HepG2 (cell line): ENCODE measurements around the gene ACSL3. TPM values are rescaled to one million over a fixed set of nuclear protein-coding genes. Genes with fewer than 3 reads are reported as not detected.
A peak's percentile ranks its signal among the peaks of the same experiment; 100 is the strongest.

Experiments
- ATAC-seq: fragments of 200-7000 bp; cut with Tn5 transposase; 3 replicates; pipeline ENCODE4 v1.9.1; 2020; ENCODE audit warnings: mild to moderate bottlenecking, moderate library complexity
- BruUV-seq: library from RNA; stranded (reverse); fragments of 400-500 nt; replicated peaks from 2 replicates; lab custom pipeline; 2021; lab: Mats Ljungman, UMichigan
- CTCF ChIA-PET: fragments of 300-600 bp; formaldehyde crosslinking; extraction: SDS; loops from one replicate; lab custom pipeline; 2021; ENCODE audit warnings: low total read pairs, inconsistent platforms, low intra/inter-chr PET ratio; lab: Yijun Ruan, JAX
- POLR2A ChIA-PET: fragments of 350-600 bp; sonication (Branson Sonifier 250); formaldehyde crosslinking; loops from one replicate; lab custom pipeline; 2020; ENCODE audit warnings: antibody characterized with exemption, inconsistent platforms; lab: Yijun Ruan, JAX
- DNase-seq: peaks from one replicate; pipeline ENCODE4 v3.0.0-alpha.2; 2015; ENCODE audit warnings: low spot score
- FAIRE-seq: peaks from 3 replicates; lab custom pipeline; 2011; peaks lifted over from hg19 to GRCh38; lab: Jason Lieb, UNC
- H2AFZ ChIP-seq: one replicate; pipeline ENCODE4 v1.6.1; 2011; ENCODE audit warnings: low read length, inconsistent platforms
- H3K27ac ChIP-seq: fragments of 300-600 bp; 3 replicates; pipeline ENCODE4 v1.8.0; 2011; ENCODE audit warnings: mixed run types, mild to moderate bottlenecking, mixed read lengths, low read length, inconsistent platforms; ENCODE audit not compliant: insufficient read depth; ENCODE audit errors: extremely low read length
- H3K27me3 ChIP-seq, 2 experiments: fragments of 200-600 bp in 1 of 2; 2 replicates in 1 of 2; 3 replicates in 1 of 2; pipeline versions ENCODE4 v1.6.0 to v1.8.0; 2011; ENCODE audit warnings: low read length in 2 of 2, mild to moderate bottlenecking in 2 of 2, moderate library complexity in 2 of 2, inconsistent platforms in 1 of 2; ENCODE audit not compliant: insufficient read depth in 2 of 2, control insufficient read depth in 1 of 2
- H3K36me3 ChIP-seq, 2 experiments: fragments of 200-600 bp in 1 of 2; replicated peaks in 1 of 2; 2 replicates in 1 of 2; 3 replicates in 1 of 2; pipeline versions ENCODE4 v1.5.1 to v1.8.0; 2011; ENCODE audit warnings: low read length in 2 of 2, inconsistent platforms in 1 of 2; ENCODE audit not compliant: insufficient read depth in 2 of 2, control insufficient read depth in 1 of 2
- H3K4me1 ChIP-seq: 2 replicates; pipeline ENCODE4 v1.5.1; 2012; ENCODE audit warnings: low read length, inconsistent platforms; ENCODE audit not compliant: insufficient read depth
- H3K4me2 ChIP-seq: 2 replicates; pipeline ENCODE4 v1.6.0; 2011; ENCODE audit warnings: low read depth, low read length, inconsistent platforms
- H3K4me3 ChIP-seq, 3 experiments: fragments of 200-600 bp in 1 of 3; sonication (generic), shearing (Covaris generic) in 1 of 3; replicated peaks in 1 of 3; 2 replicates each; pipeline ENCODE4 v1.5.1; 2011 to 2016; ENCODE audit warnings: low read length in 3 of 3, inconsistent platforms in 2 of 3, low read depth in 2 of 3, mild to moderate bottlenecking in 2 of 3, control low read depth in 1 of 3, mixed read lengths in 1 of 3; ENCODE audit not compliant: insufficient read depth in 1 of 3
- H3K79me2 ChIP-seq: one replicate; pipeline ENCODE4 v1.6.1; 2011; ENCODE audit warnings: low read length, inconsistent platforms; ENCODE audit not compliant: insufficient read depth
- H3K9ac ChIP-seq: 2 replicates; pipeline ENCODE4 v1.6.0; 2011; ENCODE audit warnings: mild to moderate bottlenecking, low read depth, low read length, inconsistent platforms; ENCODE audit not compliant: insufficient read depth
- H3K9me3 ChIP-seq: 2 replicates; pipeline ENCODE4 v1.5.1; 2012; ENCODE audit warnings: mild to moderate bottlenecking, low read length
- H4K20me1 ChIP-seq: 2 replicates; pipeline ENCODE4 v1.6.0; 2011; ENCODE audit warnings: inconsistent platforms, mild to moderate bottlenecking, low read length, moderate library complexity; ENCODE audit not compliant: insufficient read depth
- CBX5 ChIP-seq: sonication (generic); formaldehyde crosslinking; IDR thresholded peaks from 2 replicates; pipeline ENCODE4 v1.4.0; 2020; ENCODE audit warnings: missing genetic modification reagents, borderline replicate concordance
- CHCHD3 ChIP-seq: sonication (generic); formaldehyde crosslinking; IDR thresholded peaks from 2 replicates; pipeline ENCODE4 v1.8.0; 2022; ENCODE audit warnings: mild to moderate bottlenecking, missing genetic modification reagents, moderate library complexity
- FOXK2 ChIP-seq: fragments of 450-650 bp; IDR thresholded peaks from 2 replicates; pipeline ENCODE4 v1.6.1; 2016
- POLR2G ChIP-seq: fragments of 200-400 bp; formaldehyde crosslinking; IDR thresholded peaks from 2 replicates; pipeline ENCODE4 v1.6.1; 2018; ENCODE audit warnings: mild to moderate bottlenecking, low read depth, low read length, moderate library complexity
- RFXANK ChIP-seq: IDR thresholded peaks from 2 replicates; pipeline ENCODE4 v1.6.1; 2016
- TMF1 ChIP-seq: sonication (generic); formaldehyde crosslinking; IDR thresholded peaks from 2 replicates; pipeline ENCODE4 v1.8.1; 2022; ENCODE audit warnings: low read depth, missing genetic modification reagents
- ZBTB14 ChIP-seq: sonication (generic); formaldehyde crosslinking; IDR thresholded peaks from 2 replicates; pipeline ENCODE4 v1.4.0; 2020; ENCODE audit warnings: missing genetic modification reagents
- ZBTB7B ChIP-seq: sonication (generic); formaldehyde crosslinking; IDR thresholded peaks from 2 replicates; pipeline ENCODE4 v1.4.0; 2020; ENCODE audit warnings: missing genetic modification reagents
- ZNF260 ChIP-seq: sonication (generic); formaldehyde crosslinking; IDR thresholded peaks from 2 replicates; pipeline ENCODE4 v1.4.0; 2020; ENCODE audit warnings: missing genetic modification reagents, low read depth, mild to moderate bottlenecking, borderline replicate concordance
- ZNF263 ChIP-seq: sonication (generic); formaldehyde crosslinking; IDR thresholded peaks from 2 replicates; pipeline ENCODE4 v1.4.0; 2020; ENCODE audit warnings: missing genetic modification reagents
- ZNF431 ChIP-seq: sonication (generic); formaldehyde crosslinking; IDR thresholded peaks from 2 replicates; pipeline ENCODE4 v1.9.0; 2022; ENCODE audit warnings: missing genetic modification reagents, low read depth, mild to moderate bottlenecking, borderline replicate concordance
- ZNF546 ChIP-seq: sonication (generic); formaldehyde crosslinking; conservative IDR thresholded peaks from 2 replicates; pipeline ENCODE4 v1.8.1; 2023; ENCODE audit warnings: mild to moderate bottlenecking, missing genetic modification reagents
- ZNF678 ChIP-seq: sonication (generic); formaldehyde crosslinking; IDR thresholded peaks from 2 replicates; pipeline ENCODE4 v1.4.0; 2020; ENCODE audit warnings: mild to moderate bottlenecking, missing genetic modification reagents
- ZNF75D ChIP-seq: sonication (generic); formaldehyde crosslinking; IDR thresholded peaks from 2 replicates; pipeline ENCODE4 v1.8.1; 2023; ENCODE audit warnings: missing genetic modification reagents, mild to moderate bottlenecking, borderline replicate concordance
- WGBS: methylation state at CpG from one replicate; pipeline ENCODE4 v1.1.6; 2017; ENCODE audit warnings: low lambda C conversion rate; 5-methylcytosine and 5-hydroxymethylcytosine counted together
- in situ Hi-C: cut with HindIII; loops from 2 replicates; pipeline ENCODE4 v1.10.0; 2017; ENCODE audit warnings: low pct_unique_long_range_greater_than_20kb; ENCODE audit not compliant: extremely low pct_ligation_motif_present
- intact Hi-C: fragments of 100-400 bp; cut with micrococcal nuclease; formaldehyde crosslinking; loops from one replicate; pipeline ENCODE4 v1.10.0; 2022; ENCODE audit not compliant: unreplicated experiment
- polyA plus RNA-seq, 8 experiments: library from polyadenylated mRNA; depleted of rRNA in 3 of 8; stranded (reverse) in 7 of 8; unstranded in 1 of 8; fragments of >200 nt; fragmentation: Illumina TruSeq in 4 of 8; extraction: Trizol in 4 of 8; gene quantifications; 2 replicates each; pipeline versions ENCODE4 v1.2.1 to v1.2.3, GENCODE V29; 2011 to 2016; ENCODE audit warnings: low read depth in 4 of 8, missing spikeins in 1 of 8, mixed read lengths in 1 of 8; ENCODE audit not compliant: insufficient read depth in 1 of 8
- total RNA-seq, 5 experiments: library from RNA; depleted of rRNA; stranded (reverse); fragments of >200 nt; fragmentation: Illumina TruSeq; extraction: Trizol; gene quantifications; 2 replicates each; pipeline ENCODE4 v1.2.3, GENCODE V29; 2016; ENCODE audit warnings: low read depth in 1 of 5
- TF ChIP-seq, protein P1 (sequence below): sonication (generic); formaldehyde crosslinking; IDR thresholded peaks from 2 replicates; pipeline ENCODE4 v1.5.0; 2020; ENCODE audit warnings: mild to moderate bottlenecking, missing genetic modification reagents
- TF ChIP-seq, protein P2 (sequence below): sonication (generic); formaldehyde crosslinking; IDR thresholded peaks from 2 replicates; pipeline ENCODE4 v1.4.0; 2020; ENCODE audit warnings: missing genetic modification reagents, borderline replicate concordance
- TF ChIP-seq, protein P3 (sequence below): sonication (generic); formaldehyde crosslinking; IDR thresholded peaks from 2 replicates; pipeline ENCODE4 v1.5.1; 2020; ENCODE audit warnings: mild to moderate bottlenecking, moderate library complexity, missing genetic modification reagents
- TF ChIP-seq, protein P4 (sequence below): sonication (generic); formaldehyde crosslinking; IDR thresholded peaks from 2 replicates; pipeline ENCODE4 v1.4.0; 2020; ENCODE audit warnings: missing genetic modification reagents

ACSL3 gene
- total and polyA plus RNA-seq, 2 of the 13 experiments (the other 11 are each of a cell fraction or from before 2014, with no cell fraction given) = 305 to 365 TPM

DNA sequence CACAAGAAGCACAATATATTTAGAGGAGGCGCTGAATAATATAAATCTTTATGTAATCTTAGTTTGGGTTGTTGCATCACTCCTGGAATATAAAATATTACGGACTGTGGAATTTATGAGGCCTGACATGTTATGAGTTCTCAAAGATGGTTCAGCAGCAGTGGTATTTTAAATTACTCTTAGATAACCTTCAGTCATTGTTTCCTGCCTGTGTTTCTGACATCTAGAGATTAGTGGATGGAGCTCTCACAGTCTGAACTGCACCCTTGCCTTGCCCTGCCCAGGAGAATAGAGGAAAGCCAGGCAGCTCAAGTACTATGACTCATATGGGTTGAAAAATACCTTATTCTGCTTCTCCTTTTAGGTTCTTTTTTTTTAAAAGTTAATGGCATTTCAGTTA is 70.0 kb downstream of the ACSL3 start:
- POLR2A ChIA-PET = no interaction called here
- BruUV-seq = TSS peak; percentile 7
- FAIRE-seq = no peak
- TF ChIP-seq FOXK2 = no peak
- no peak for TF ChIP-seq TMF1 (CRISPR knock-in tag)
- no peak for TF ChIP-seq ZNF75D (CRISPR knock-in tag)
- no peak for TF ChIP-seq ZNF546 (CRISPR knock-in tag)
- TF ChIP-seq CBX5 (CRISPR knock-in tag) = no peak
- TF ChIP-seq, protein P1, sequence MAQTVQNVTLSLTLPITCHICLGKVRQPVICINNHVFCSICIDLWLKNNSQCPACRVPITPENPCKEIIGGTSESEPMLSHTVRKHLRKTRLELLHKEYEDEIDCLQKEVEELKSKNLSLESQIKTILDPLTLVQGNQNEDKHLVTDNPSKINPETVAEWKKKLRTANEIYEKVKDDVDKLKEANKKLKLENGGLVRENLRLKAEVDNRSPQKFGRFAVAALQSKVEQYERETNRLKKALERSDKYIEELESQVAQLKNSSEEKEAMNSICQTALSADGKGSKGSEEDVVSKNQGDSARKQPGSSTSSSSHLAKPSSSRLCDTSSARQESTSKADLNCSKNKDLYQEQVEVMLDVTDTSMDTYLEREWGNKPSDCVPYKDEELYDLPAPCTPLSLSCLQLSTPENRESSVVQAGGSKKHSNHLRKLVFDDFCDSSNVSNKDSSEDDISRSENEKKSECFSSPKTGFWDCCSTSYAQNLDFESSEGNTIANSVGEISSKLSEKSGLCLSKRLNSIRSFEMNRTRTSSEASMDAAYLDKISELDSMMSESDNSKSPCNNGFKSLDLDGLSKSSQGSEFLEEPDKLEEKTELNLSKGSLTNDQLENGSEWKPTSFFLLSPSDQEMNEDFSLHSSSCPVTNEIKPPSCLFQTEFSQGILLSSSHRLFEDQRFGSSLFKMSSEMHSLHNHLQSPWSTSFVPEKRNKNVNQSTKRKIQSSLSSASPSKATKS = no peak
- no peak for TF ChIP-seq ZNF263 (CRISPR knock-in tag)
- TF ChIP-seq, protein P2, sequence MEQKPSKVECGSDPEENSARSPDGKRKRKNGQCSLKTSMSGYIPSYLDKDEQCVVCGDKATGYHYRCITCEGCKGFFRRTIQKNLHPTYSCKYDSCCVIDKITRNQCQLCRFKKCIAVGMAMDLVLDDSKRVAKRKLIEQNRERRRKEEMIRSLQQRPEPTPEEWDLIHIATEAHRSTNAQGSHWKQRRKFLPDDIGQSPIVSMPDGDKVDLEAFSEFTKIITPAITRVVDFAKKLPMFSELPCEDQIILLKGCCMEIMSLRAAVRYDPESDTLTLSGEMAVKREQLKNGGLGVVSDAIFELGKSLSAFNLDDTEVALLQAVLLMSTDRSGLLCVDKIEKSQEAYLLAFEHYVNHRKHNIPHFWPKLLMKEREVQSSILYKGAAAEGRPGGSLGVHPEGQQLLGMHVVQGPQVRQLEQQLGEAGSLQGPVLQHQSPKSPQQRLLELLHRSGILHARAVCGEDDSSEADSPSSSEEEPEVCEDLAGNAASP = no peak
- no peak for TF ChIP-seq ZNF678 (CRISPR knock-in tag)
- no peak for TF ChIP-seq ZNF431 (CRISPR knock-in tag)
- no peak for TF ChIP-seq RFXANK (CRISPR knock-in tag)
- no peak for TF ChIP-seq ZBTB7B (CRISPR knock-in tag)
- TF ChIP-seq ZNF260 = no peak
- TF ChIP-seq, protein P3, sequence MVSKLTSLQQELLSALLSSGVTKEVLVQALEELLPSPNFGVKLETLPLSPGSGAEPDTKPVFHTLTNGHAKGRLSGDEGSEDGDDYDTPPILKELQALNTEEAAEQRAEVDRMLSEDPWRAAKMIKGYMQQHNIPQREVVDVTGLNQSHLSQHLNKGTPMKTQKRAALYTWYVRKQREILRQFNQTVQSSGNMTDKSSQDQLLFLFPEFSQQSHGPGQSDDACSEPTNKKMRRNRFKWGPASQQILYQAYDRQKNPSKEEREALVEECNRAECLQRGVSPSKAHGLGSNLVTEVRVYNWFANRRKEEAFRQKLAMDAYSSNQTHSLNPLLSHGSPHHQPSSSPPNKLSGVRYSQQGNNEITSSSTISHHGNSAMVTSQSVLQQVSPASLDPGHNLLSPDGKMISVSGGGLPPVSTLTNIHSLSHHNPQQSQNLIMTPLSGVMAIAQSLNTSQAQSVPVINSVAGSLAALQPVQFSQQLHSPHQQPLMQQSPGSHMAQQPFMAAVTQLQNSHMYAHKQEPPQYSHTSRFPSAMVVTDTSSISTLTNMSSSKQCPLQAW (CRISPR knock-in tag) = no peak
- TF ChIP-seq ZBTB14 = no peak
- no peak for TF ChIP-seq CHCHD3 (CRISPR knock-in tag)
- TF ChIP-seq POLR2G = 0 out of 2 replicates have a peak, but pooled peaks have one; percentile 15
- TF ChIP-seq, protein P4, sequence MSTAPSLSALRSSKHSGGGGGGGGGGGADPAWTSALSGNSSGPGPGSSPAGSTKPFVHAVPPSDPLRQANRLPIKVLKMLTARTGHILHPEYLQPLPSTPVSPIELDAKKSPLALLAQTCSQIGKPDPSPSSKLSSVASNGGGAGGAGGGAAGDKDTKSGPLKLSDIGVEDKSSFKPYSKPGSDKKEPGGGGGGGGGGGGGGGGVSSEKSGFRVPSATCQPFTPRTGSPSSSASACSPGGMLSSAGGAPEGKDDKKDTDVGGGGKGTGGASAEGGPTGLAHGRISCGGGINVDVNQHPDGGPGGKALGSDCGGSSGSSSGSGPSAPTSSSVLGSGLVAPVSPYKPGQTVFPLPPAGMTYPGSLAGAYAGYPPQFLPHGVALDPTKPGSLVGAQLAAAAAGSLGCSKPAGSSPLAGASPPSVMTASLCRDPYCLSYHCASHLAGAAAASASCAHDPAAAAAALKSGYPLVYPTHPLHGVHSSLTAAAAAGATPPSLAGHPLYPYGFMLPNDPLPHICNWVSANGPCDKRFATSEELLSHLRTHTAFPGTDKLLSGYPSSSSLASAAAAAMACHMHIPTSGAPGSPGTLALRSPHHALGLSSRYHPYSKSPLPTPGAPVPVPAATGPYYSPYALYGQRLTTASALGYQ (CRISPR knock-in tag) = no peak

More for the DNA sequence above, 70.0 kb downstream of the ACSL3 start:
- H3K4me3 ChIP-seq = no peak overlapping the region
- WGBS = 99% methylated on average over 2 of the region's 2 CpGs
- no peaks in the 10 kb centered on the region for H3K27me3 ChIP-seq
- DNase-seq = no peak
- CTCF ChIA-PET = no interaction called here
- in situ Hi-C loops = no loop called here
- H2AFZ ChIP-seq = no peak overlapping the region
- peak; percentile 9; the same call in 2 of the 3 replicates for ATAC-seq
- no peak overlapping the region for H3K4me2 ChIP-seq
- H3K27ac ChIP-seq = no peak overlapping the region
- peaks cover 3% of the 10 kb centered on the region for H3K79me2 ChIP-seq
- H3K9ac ChIP-seq = no peak overlapping the region
- peaks cover 32 to 90% of the 10 kb centered on the region in 2 experiments for H3K36me3 ChIP-seq
- H3K9me3 ChIP-seq = no peaks in the 10 kb centered on the region
- intact Hi-C loops = no loop called here
- H3K4me1 ChIP-seq = no peaks in the 10 kb centered on the region
- no peaks in the 10 kb centered on the region; the same call in none of the 2 replicates for H4K20me1 ChIP-seq
